K562 (cell line): ENCODE results near the gene ATP6V0A4. TPM values are rescaled to one million over a fixed set of nuclear protein-coding genes. Genes with fewer than 3 reads are reported as not detected.

Experiments
- ATAC-seq: fragments of 200-7000 bp; cut with Tn5 transposase; 3 replicates; pipeline ENCODE4 v1.9.1; 2020; ENCODE audit warnings: moderate library complexity
- BruUV-seq: library from RNA; stranded (reverse); fragments of 400-500 nt; replicated peaks from 2 replicates; lab custom pipeline; 2021; lab: Mats Ljungman, UMichigan
- CTCF ChIA-PET: fragments of 300-600 bp; formaldehyde crosslinking; extraction: SDS; loops from one replicate; lab custom pipeline; 2021; ENCODE audit warnings: low intra/inter-chr PET ratio; lab: Yijun Ruan, JAX
- POLR2A ChIA-PET: fragments of 300-600, 350-650 bp; sonication (Branson Sonifier 250); formaldehyde crosslinking; extraction: SDS; loops from one replicate; lab custom pipeline; 2021; ENCODE audit warnings: antibody characterized with exemption, inconsistent platforms; lab: Yijun Ruan, JAX
- DNase-seq, 4 experiments: peaks; one replicate each; pipeline versions ENCODE4 v3.0.0 to v3.0.0-alpha.2; 2011 to 2018; ENCODE audit warnings: low spot score in 3 of 4, mixed read lengths in 3 of 4; ENCODE audit errors: extremely low read depth in 1 of 4
- FAIRE-seq: peaks from 2 replicates; lab custom pipeline; 2011; peaks lifted over from hg19 to GRCh38; lab: Jason Lieb, UNC
- H2AFZ ChIP-seq: 2 replicates; pipeline ENCODE4 v1.6.0; 2011; ENCODE audit warnings: low read depth, low read length, control low read depth, inconsistent platforms
- H3K27ac ChIP-seq: fragments of 200-600 bp; 3 replicates; pipeline ENCODE4 v1.8.0; 2011; ENCODE audit warnings: low read depth, mild to moderate bottlenecking, control low read depth, inconsistent platforms, low read length, moderate library complexity, mixed read lengths; ENCODE audit errors: extremely low read depth
- H3K27me3 ChIP-seq, 2 experiments: fragments of 300-600 bp in 1 of 2; 2 replicates in 1 of 2; 3 replicates in 1 of 2; pipeline versions ENCODE4 v1.6.0 to v1.8.0; 2011; ENCODE audit warnings: inconsistent platforms in 2 of 2, low read length in 2 of 2, mild to moderate bottlenecking in 1 of 2, mixed read lengths in 1 of 2, moderate library complexity in 1 of 2; ENCODE audit not compliant: control insufficient read depth in 2 of 2, insufficient read depth in 2 of 2
- H3K36me3 ChIP-seq: fragments of 300-600 bp; 3 replicates; pipeline ENCODE4 v1.8.0; 2011; ENCODE audit warnings: mild to moderate bottlenecking, low read length, inconsistent platforms; ENCODE audit not compliant: control insufficient read depth, insufficient read depth
- H3K4me1 ChIP-seq, 2 experiments: fragments of 200-600 bp in 1 of 2; replicated peaks in 1 of 2; 2 replicates in 1 of 2; 3 replicates in 1 of 2; pipeline versions ENCODE4 v1.5.1 to v1.8.0; 2011; ENCODE audit warnings: inconsistent platforms in 2 of 2, low read length in 2 of 2, mild to moderate bottlenecking in 1 of 2, mixed read lengths in 1 of 2, moderate library complexity in 1 of 2; ENCODE audit not compliant: control insufficient read depth in 2 of 2, insufficient read depth in 2 of 2
- H3K4me2 ChIP-seq: 2 replicates; pipeline ENCODE4 v1.6.1; 2011; ENCODE audit warnings: low read length, control low read depth, inconsistent platforms, mixed read lengths; ENCODE audit not compliant: insufficient read depth
- H3K4me3 ChIP-seq: fragments of 200-600 bp; sonication (generic), shearing (Covaris generic); 2 replicates; pipeline ENCODE4 v1.5.1; 2016; ENCODE audit warnings: control low read depth, inconsistent platforms
- H3K79me2 ChIP-seq: fragments of 200-600 bp; 3 replicates; pipeline ENCODE4 v1.8.0; 2011; ENCODE audit warnings: low read length, inconsistent platforms; ENCODE audit not compliant: control insufficient read depth, insufficient read depth
- H3K9ac ChIP-seq, 2 experiments: 2 replicates each; pipeline versions ENCODE4 v1.6.0 to v1.6.1; 2011; ENCODE audit warnings: low read depth in 2 of 2, low read length in 2 of 2, control low read depth in 1 of 2, inconsistent platforms in 1 of 2, mild to moderate bottlenecking in 1 of 2, mixed read lengths in 1 of 2; ENCODE audit not compliant: insufficient read depth in 1 of 2
- H3K9me1 ChIP-seq: one replicate; pipeline ENCODE4 v1.6.0; 2011; ENCODE audit warnings: inconsistent platforms, mild to moderate bottlenecking, low read length, moderate library complexity; ENCODE audit not compliant: control insufficient read depth, insufficient read depth
- H3K9me3 ChIP-seq: replicated peaks from 2 replicates; pipeline ENCODE4 v1.5.1; 2011; ENCODE audit warnings: low read depth, low read length, inconsistent platforms; ENCODE audit not compliant: control insufficient read depth, insufficient read depth
- H4K20me1 ChIP-seq: replicated peaks from 2 replicates; pipeline ENCODE4 v1.6.1; 2011; ENCODE audit warnings: low read length, inconsistent platforms, mixed read lengths; ENCODE audit not compliant: control insufficient read depth, insufficient read depth
- ASH1L ChIP-seq: fragments of 450-650 bp; IDR thresholded peaks from 2 replicates; pipeline ENCODE4 v1.6.1; 2018; ENCODE audit warnings: borderline replicate concordance, mild to moderate bottlenecking, low read depth; ENCODE audit not compliant: partially characterized antibody
- BRD4 ChIP-seq: fragments of 200-600 bp; sonication (generic); IDR thresholded peaks from 2 replicates; pipeline ENCODE4 v1.6.1; 2017; ENCODE audit warnings: inconsistent platforms
- GTF2F1 ChIP-seq: IDR thresholded peaks from 2 replicates; pipeline ENCODE4 v1.6.1; 2011; ENCODE audit warnings: low read depth, low read length, improper control_type of control experiment
- NFXL1 ChIP-seq: fragments of 450-650 bp; formaldehyde crosslinking; IDR thresholded peaks from 2 replicates; pipeline ENCODE4 v1.4.0; 2021; ENCODE audit warnings: mild to moderate bottlenecking
- PHB ChIP-seq: fragments of 250-450 bp; sonication (Bioruptor Pico); IDR thresholded peaks from 2 replicates; pipeline ENCODE4 v1.5.0; 2021
- ZNF143 ChIP-seq: sonication (generic); formaldehyde crosslinking; IDR thresholded peaks from 2 replicates; pipeline ENCODE4 v1.9.0; 2022; ENCODE audit warnings: mild to moderate bottlenecking, missing genetic modification reagents
- WGBS: fragments of 100-300 bp; shearing (Covaris generic); methylation state at CpG from one replicate; pipeline ENCODE4 v1.1.6; 2016; ENCODE audit warnings: low coverage, mixed read lengths; ENCODE audit not compliant: insufficient coverage; ENCODE audit errors: missing lambda C conversion rate; 5-methylcytosine and 5-hydroxymethylcytosine counted together
- in situ Hi-C: fragments of 300-500 bp; cut with MboI; formaldehyde crosslinking; loops from 4 replicates; pipeline ENCODE4 v1.15.0; 2018; ENCODE audit warnings: inconsistent platforms, mixed read lengths
- intact Hi-C: fragments of 100-400 bp; cut with micrococcal nuclease; formaldehyde crosslinking; loops from 2 replicates; pipeline ENCODE4 v1.14.2; 2022
- polyA plus RNA-seq, 8 experiments: library from polyadenylated mRNA; depleted of rRNA in 4 of 8; stranded (reverse) in 5 of 8; unstranded in 3 of 8; fragments of >200 nt; fragmentation: Nextera tagmentation in 2 of 8; fragmentation: Illumina TruSeq in 1 of 8; extraction: Ambion mirVana in 2 of 8; extraction: Trizol in 1 of 8; gene quantifications; 2 replicates each; pipeline versions ENCODE4 v1.2.1 to v1.2.3, GENCODE V29; 2011 to 2014; ENCODE audit warnings: inconsistent platforms in 1 of 8, missing spikeins in 1 of 8
- total RNA-seq, 7 experiments: library from RNA; depleted of rRNA in 6 of 7; stranded (reverse); fragments of >200 nt in 6 of 7; fragmentation: Illumina TruSeq in 2 of 7; extraction: Trizol in 2 of 7; gene quantifications; 2 replicates each; pipeline versions ENCODE4 v1.2.1 to v1.2.3, GENCODE V29; 2011 to 2021; ENCODE audit warnings: low replicate concordance in 1 of 7
- TF ChIP-seq, protein P1 (sequence below): fragments of 450-650 bp; IDR thresholded peaks from 2 replicates; pipeline ENCODE4 v1.6.1; 2017; ENCODE audit warnings: antibody characterized with exemption, mild to moderate bottlenecking

The ATP6V0A4 gene
- total and polyA plus RNA-seq, 9 of the 15 experiments (the other 6 are each of a cell fraction or from before 2014, with no cell fraction given): 0.03 TPM; not detected in 8

DNA sequence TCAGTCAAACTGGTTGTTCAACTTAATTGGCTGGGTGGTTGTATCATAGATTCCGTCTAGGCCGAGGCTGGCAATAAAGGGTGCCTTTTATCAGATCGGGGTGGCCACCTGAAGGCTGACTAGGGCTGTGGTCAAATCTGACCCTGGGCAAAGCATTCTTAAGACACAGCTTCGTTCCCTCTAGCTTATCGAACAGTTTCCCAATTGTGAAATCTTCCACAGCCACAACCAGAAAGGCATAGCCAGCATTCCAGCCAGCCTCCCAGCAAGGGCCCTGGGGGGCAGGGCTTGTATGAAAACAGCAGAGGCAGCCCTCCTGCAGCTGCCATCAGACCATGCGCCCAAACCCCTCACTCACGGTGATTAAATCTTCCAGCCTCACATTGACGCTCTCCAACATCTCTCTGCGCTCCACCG, 42.7 kb downstream of the ATP6V0A4 start:
- Histone ChIP-seq H3K27me3 (peaks cover 62 to 65% of the 10 kb centered on the region in 2 experiments), H3K9me1 (peaks cover 3% of the 10 kb centered on the region), H3K4me2 (no peak overlapping the region), H4K20me1 (0 out of 2 replicates have a peak, but pooled peaks cover 4% of the 10 kb centered on the region), H3K79me2 (no peaks in the 10 kb centered on the region), H3K4me1 (peaks cover 0 to 6% of the 10 kb centered on the region in 2 experiments; a peak in 1 of 5 replicates), H3K9ac (no peak overlapping the region), H2AFZ (no peak overlapping the region), H3K9me3 (no peaks in the 10 kb centered on the region), H3K4me3 (no peak overlapping the region), H3K27ac (no peak overlapping the region), H3K36me3 (no peaks in the 10 kb centered on the region)
- DNase-seq: no peak
- no peak for FAIRE-seq
- POLR2A ChIA-PET: interaction anchor here (0.6 kb wide), 1 partner anchor 10 kb away, joined by 3 read pairs; no protein-coding TSS in a partner anchor
- intact Hi-C loops: no loop called here
- BruUV-seq: no TSS peak
- in situ Hi-C loops: no loop called here
- ATAC-seq: no peak
- TF ChIP-seq NFXL1: no peak
- no peak for TF ChIP-seq ZNF143 (CRISPR knock-in tag)
- no peak for TF ChIP-seq GTF2F1
- TF ChIP-seq BRD4: no peak
- no peak for TF ChIP-seq PHB (CRISPR knock-in tag)
- TF ChIP-seq, protein P1, sequence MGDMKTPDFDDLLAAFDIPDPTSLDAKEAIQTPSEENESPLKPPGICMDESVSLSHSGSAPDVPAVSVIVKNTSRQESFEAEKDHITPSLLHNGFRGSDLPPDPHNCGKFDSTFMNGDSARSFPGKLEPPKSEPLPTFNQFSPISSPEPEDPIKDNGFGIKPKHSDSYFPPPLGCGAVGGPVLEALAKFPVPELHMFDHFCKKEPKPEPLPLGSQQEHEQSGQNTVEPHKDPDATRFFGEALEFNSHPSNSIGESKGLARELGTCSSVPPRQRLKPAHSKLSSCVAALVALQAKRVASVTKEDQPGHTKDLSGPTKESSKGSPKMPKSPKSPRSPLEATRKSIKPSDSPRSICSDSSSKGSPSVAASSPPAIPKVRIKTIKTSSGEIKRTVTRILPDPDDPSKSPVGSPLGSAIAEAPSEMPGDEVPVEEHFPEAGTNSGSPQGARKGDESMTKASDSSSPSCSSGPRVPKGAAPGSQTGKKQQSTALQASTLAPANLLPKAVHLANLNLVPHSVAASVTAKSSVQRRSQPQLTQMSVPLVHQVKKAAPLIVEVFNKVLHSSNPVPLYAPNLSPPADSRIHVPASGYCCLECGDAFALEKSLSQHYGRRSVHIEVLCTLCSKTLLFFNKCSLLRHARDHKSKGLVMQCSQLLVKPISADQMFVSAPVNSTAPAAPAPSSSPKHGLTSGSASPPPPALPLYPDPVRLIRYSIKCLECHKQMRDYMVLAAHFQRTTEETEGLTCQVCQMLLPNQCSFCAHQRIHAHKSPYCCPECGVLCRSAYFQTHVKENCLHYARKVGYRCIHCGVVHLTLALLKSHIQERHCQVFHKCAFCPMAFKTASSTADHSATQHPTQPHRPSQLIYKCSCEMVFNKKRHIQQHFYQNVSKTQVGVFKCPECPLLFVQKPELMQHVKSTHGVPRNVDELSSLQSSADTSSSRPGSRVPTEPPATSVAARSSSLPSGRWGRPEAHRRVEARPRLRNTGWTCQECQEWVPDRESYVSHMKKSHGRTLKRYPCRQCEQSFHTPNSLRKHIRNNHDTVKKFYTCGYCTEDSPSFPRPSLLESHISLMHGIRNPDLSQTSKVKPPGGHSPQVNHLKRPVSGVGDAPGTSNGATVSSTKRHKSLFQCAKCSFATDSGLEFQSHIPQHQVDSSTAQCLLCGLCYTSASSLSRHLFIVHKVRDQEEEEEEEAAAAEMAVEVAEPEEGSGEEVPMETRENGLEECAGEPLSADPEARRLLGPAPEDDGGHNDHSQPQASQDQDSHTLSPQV: no peak
- TF ChIP-seq ASH1L: no peak
- WGBS: under 1% methylated on average over 10 of the region's 10 CpGs
- CTCF ChIA-PET: no interaction called here
